GM12891 (cell line): Measurements from ENCODE around the gene TRIB2.

Source experiments
- POLR2A ChIP-seq: IDR thresholded peaks from 2 replicates; pipeline ENCODE4 v1.6.1; 2011; ENCODE audit warnings: low read depth, low read length, control low read depth
- POLR2AphosphoS5 ChIP-seq: IDR thresholded peaks from 2 replicates; pipeline ENCODE4 v1.6.1; 2011; ENCODE audit warnings: low read depth, low read length, control low read depth
- TAF1 ChIP-seq: IDR thresholded peaks from 2 replicates; pipeline ENCODE4 v1.6.1; 2011; ENCODE audit warnings: low read depth, low read length, control low read depth

- TF ChIP-seq POLR2A (no peak), POLR2AphosphoS5 (no peak), TAF1 (no peak)
Observed at GRCh38 chr2:12769492-12770105, 52.9 kb downstream of the TRIB2 start.
